Activated CD8-positive, alpha-beta memory T cell treated with anti-CD3 and anti-CD28 coated beads for 36 hours (primary cell): ENCODE data around the gene ARFRP1. TPM values are rescaled to one million over a fixed set of nuclear protein-coding genes. Genes with fewer than 3 reads are reported as not detected.

Source experiments
- CTCF ChIA-PET: fragments of 350-600 bp; sonication (Branson Sonifier 250); formaldehyde crosslinking; loops from one replicate; lab custom pipeline; 2021; ENCODE audit warnings: antibody characterized with exemption; lab: Charles Lee
- POLR2A ChIA-PET: fragments of 350-600 bp; sonication (Branson Sonifier 250); formaldehyde crosslinking; loops from one replicate; lab custom pipeline; 2021; ENCODE audit warnings: antibody characterized with exemption; lab: Charles Lee
- total RNA-seq, 2 experiments: library from RNA; stranded (reverse); gene quantifications; one replicate each; pipeline ENCODE4 v1.2.3, GENCODE V29; 2021

ARFRP1 gene
- total RNA-seq, 2 experiments from 2014 or later: 63.7 to 65.2 TPM

DNA sequence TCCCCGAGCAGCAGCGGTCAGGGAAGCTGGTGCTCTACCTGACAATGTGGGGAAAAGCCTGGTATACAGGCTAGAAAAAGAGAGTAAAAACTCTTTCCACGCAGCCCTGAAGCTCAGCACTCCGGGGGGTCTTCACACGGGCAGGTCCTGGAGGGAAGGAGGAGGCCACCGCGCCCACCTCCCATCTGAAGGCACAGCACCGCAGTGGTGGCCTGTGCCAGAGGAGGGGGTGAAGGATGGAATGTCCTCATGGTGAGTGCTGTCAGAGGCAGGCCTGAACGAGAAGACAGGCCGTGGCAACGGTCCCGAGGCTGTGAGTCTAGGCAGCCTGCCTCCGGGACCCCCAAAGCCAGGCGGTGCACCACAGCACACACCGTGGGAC lies 37.6 kb upstream of the ARFRP1 start:
- ChIA-PET CTCF (interaction anchor here (1.5 kb wide), 1 partner anchor 9 kb away, joined by 4 read pairs; the partner anchor contains the start of gene LIME1), POLR2A (no interaction called here)

GRCh38 chr20:63744574-63745423 lies 37.0 kb upstream of the ARFRP1 start:
- CTCF ChIA-PET: interaction anchor here (1.5 kb wide), 1 partner anchor 8 kb away, joined by 4 read pairs; the partner anchor contains the start of gene LIME1
- POLR2A ChIA-PET: no interaction called here

- CTCF ChIA-PET: no interaction called here
- POLR2A ChIA-PET: no interaction called here
These were observed 36.4 kb upstream of the ARFRP1 start for GRCh38 chr20:63744158-63744557.

DNA sequence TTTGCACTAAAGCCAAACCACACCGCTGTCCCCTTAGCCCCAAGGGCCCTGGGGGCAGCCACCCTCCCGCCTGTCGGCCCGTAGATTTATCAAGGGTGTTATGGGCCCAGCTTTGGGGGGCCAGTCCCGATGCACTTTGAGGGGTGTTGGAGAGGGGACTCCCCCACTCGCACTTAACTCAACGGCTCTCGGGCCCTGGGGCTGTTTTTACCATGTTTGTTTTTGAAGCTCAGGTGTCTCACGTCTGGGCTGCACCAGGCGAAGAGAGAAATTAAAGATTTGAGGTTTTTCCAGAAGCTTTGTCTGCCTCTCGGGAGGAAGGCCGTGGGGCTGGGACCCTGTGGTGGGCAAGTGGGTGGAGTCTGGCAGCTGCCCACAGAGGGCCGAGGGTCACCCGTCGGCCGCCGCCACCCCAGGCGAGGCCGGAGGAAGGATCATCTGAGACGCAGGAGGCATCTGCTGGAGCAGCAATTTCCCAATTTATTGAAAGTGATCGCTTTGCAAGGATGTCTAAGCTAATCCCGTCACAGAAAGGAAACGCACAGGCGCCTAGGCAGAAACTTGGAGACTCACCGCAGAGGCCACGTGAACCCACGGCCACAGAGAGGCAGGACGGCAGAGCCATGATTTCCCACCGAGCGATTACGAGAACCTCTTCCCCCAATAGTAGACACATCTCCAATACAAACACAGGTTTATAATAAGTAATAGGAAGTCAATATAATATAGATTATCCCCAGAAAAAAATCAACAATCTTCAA lies 35.6 kb upstream of the ARFRP1 start:
- POLR2A ChIA-PET: interaction anchor here (1.4 kb wide), 1 partner anchor 45 kb away, joined by 4 read pairs; no protein-coding TSS in a partner anchor
- CTCF ChIA-PET: no interaction called here

DNA sequence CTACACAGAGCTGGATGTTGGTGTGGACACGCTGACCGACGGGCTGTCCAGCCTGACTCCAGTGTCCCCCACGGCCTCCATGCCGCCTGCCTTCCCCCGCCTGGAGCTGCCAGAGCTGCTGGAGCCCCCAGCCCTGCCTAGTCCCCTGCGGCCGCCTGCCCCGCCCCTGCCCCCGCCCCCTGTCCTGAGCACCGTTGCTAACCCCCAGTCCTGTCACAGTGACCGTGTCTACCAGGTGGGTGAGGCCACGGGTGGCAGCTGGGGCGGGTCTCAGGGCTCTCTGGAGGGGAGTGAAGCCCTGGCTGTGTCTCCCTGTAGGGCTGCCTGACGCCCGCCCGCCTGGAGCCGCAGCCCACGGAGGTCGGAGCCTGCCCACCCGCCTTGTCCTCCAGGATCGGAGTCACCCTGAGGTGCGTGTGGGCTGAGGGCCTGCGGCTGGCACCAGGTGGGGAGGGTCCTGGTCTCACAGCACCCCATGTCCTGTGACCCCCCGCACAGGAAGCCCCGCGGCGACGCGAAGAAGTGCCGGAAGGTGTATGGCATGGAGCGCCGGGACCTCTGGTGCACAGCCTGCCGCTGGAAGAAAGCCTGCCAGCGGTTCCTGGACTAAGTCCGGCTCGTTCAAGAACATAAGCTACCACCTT lies 34.7 kb upstream of the ARFRP1 start:
- ChIA-PET POLR2A (interaction anchor here (1.4 to 2.2 kb wide), 2 partner anchors 35 to 44 kb away, joined by 4 to 13 read pairs; partner anchors contain the start of genes ARFRP1 and ZGPAT), CTCF (interaction anchor here (1.1 to 1.7 kb wide), 2 partner anchors 33 to 35 kb away, joined by 3 to 7 read pairs; partner anchors contain the start of genes ARFRP1 and ZGPAT)

- ChIA-PET CTCF (interaction anchor here (1.0 to 1.7 kb wide), 6 partner anchors 9 to 204 kb away, joined by 3 to 7 read pairs (median 3); partner anchors contain the start of genes ARFRP1, RTEL1 and ZGPAT), POLR2A (interaction anchor here (1.1 to 2.2 kb wide), 3 partner anchors 9 to 35 kb away, joined by 3 to 13 read pairs (median 8); partner anchors contain the start of genes ARFRP1 and ZGPAT)
These were observed 34.1 kb upstream of the ARFRP1 start for GRCh38 chr20:63741676-63742380.

- ChIA-PET CTCF (interaction anchor here (0.9 to 1.7 kb wide), 6 partner anchors 9 to 204 kb away, joined by 3 to 7 read pairs (median 3); partner anchors contain the start of genes ARFRP1, RTEL1 and ZGPAT), POLR2A (interaction anchor here (1.1 to 2.2 kb wide), 3 partner anchors 9 to 34 kb away, joined by 3 to 13 read pairs (median 8); partner anchors contain the start of genes ARFRP1 and ZGPAT)
These were observed 33.5 kb upstream of the ARFRP1 start for GRCh38 chr20:63741354-63741675.

- ChIA-PET POLR2A (interaction anchor here (0.6 to 2.2 kb wide), 6 partner anchors 10 to 113 kb away, joined by 3 to 13 read pairs (median 7); partner anchors contain the start of genes ARFRP1 and ZGPAT), CTCF (interaction anchor here (0.9 to 1.7 kb wide), 7 partner anchors 10 to 203 kb away, joined by 3 to 7 read pairs (median 3); partner anchors contain the start of genes ARFRP1, RTEL1 and ZGPAT)
These were observed 33.0 kb upstream of the ARFRP1 start for GRCh38 chr20:63740627-63741353.

DNA sequence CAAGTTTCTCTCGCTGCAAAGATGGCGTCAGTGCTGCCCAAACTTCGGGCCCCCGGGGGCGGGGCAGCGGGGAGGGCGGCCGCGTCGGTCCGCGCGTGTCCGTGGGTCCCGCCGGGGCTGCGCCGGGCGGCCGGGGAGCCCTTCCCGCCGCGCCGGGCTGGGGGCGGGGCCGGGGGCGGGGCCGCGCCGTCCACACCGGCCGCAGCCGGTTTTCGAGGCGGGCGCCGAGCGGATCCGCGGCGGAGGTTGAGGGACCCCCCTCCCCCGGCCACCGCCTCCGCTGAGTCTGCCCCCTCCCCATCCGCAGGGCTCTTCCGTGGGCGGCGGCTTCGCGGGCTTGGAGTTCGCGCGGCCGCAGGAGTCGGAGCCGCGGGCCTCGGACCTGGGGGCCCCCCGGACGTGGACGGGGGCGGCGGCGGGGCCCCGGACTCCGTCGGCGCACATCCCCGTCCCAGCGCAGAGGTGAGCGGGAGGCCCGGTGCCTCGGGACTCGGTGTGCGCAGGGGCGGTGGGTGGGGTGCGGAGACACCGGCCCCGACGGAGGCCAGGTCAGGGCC lies 32.4 kb upstream of the ARFRP1 start:
- ChIA-PET POLR2A (interaction anchor here (0.6 to 2.2 kb wide), 4 partner anchors 11 to 112 kb away, joined by 6 to 13 read pairs (median 8); partner anchors contain the start of genes ARFRP1 and ZGPAT), CTCF (interaction anchor here (0.9 to 1.5 kb wide), 3 partner anchors 10 to 134 kb away, joined by 3 to 6 read pairs (median 3); no protein-coding TSS in a partner anchor)

DNA sequence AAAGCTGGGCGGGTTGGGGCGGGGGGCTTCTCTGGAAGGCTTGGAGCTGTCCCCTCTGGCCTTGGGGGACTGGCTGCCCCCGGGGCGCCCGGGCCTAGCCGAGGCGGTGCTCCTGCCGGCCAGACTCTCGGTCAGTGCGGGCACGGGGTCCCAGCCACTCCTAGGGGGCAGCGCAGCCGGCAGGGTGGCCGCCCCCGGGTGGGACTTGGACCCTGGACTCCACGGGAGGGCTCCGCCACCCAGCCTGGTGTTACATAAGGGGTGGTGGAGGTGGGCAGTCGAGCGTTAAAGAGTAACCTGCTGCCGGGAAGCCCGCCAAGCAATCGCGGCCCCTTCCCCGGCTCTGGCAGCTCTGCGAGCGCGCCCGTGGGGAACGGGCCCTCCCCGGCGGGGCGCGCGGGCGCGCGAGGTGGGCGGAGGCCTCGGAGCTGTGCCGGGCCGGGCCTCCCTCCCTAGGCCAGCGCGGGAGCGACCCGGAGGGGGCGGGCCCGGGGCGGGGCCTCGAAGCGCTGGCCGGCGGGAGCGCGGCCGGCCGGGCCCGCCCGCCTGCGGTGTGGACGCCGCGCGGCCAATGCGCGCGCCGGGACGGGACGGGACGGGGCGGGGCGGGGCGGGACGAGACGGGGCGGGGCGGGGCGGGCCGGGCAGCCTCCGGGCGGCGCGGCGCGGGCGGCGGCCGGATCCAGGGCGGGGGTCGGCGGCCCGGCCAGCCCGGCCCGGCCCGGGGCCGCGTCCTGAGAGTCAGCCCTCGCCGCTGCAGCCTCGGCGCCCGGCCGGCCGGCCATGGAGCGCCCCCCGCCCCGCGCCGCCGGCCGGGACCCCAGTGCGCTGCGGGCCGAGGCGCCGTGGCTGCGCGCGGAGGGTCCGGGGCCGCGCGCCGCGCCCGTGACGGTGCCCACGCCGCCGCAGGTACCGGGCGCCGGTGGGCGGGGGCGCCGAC lies 31.6 kb upstream of the ARFRP1 start, which contains the start of gene SLC2A4RG:
TSS of gene SLC2A4RG (plus strand) at position 647 of the 940 bp plus-strand sequence. CDS start at position 784, 137 bp downstream.
- ChIA-PET CTCF (interaction anchor here (0.9 to 1.7 kb wide), 4 partner anchors 11 to 32 kb away, joined by 3 to 11 read pairs (median 4); partner anchors contain the start of genes ARFRP1 and ZGPAT), POLR2A (interaction anchor here (0.9 to 1.6 kb wide), 3 partner anchors 11 to 31 kb away, joined by 5 to 9 read pairs (median 5); partner anchors contain the start of genes ARFRP1 and ZGPAT)

DNA sequence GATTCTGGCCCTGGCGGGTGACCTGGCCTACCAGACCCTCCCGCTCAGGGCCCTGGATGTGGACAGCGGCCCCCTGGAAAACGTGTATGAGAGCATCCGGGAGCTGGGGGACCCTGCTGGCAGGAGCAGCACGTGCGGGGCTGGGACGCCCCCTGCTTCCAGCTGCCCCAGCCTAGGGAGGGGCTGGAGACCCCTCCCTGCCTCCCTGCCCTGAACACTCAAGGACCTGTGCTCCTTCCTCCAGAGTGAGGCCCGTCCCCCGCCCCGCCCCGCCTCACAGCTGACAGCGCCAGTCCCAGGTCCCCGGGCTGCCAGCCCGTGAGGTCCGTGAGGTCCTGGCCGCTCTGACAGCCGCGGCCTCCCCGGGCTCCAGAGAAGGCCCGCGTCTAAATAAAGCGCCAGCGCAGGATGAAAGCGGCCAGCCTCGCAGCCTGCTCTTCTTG lies 30.9 kb upstream of the ARFRP1 start:
- ChIA-PET POLR2A (interaction anchor here (1.0 to 1.6 kb wide), 3 partner anchors 19 to 193 kb away, joined by 3 to 9 read pairs (median 5); partner anchors contain the start of genes ARFRP1 and ZGPAT), CTCF (interaction anchor here (0.9 to 1.7 kb wide), 5 partner anchors 12 to 239 kb away, joined by 3 to 11 read pairs (median 4); partner anchors contain the start of genes ARFRP1 and ZGPAT)

DNA sequence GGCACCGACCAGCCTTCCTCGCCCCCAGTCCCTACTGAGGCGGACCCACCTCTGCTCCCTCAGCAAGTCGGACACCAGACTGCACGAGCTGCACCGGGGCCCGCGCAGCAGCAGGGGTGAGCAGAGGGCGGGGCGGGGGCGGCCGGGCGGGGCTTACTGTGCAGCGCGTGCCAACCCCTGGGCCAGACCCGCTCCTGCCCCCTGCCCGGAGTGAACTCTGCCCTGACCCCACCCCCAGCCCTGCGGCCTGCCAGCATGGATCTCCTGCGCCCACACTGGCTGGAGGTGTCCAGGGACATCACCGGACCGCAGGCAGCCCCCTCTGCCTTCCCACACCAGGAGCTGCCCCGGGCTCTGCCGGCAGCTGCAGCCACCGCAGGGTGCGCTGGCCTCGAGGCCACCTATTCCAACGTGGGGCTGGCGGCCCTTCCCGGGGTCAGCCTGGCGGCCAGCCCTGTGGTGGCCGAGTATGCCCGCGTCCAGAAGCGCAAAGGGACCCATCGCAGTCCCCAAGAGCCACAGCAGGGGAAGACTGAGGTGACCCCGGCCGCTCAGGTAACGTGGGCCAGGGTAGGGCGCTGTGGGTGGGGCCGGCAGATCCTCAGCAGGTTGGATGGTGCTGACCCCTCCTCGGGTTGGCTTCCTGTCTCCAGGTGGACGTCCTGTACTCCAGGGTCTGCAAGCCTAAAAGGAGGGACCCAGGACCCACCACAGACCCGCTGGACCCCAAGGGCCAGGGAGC lies 30.3 kb upstream of the ARFRP1 start:
- ChIA-PET POLR2A (interaction anchor here (1.0 to 1.6 kb wide), 2 partner anchors 30 to 193 kb away, joined by 3 to 9 read pairs; partner anchors contain the start of genes ARFRP1 and ZGPAT), CTCF (interaction anchor here (0.9 to 1.7 kb wide), 5 partner anchors 12 to 239 kb away, joined by 3 to 11 read pairs (median 4); partner anchors contain the start of genes ARFRP1 and ZGPAT)

DNA sequence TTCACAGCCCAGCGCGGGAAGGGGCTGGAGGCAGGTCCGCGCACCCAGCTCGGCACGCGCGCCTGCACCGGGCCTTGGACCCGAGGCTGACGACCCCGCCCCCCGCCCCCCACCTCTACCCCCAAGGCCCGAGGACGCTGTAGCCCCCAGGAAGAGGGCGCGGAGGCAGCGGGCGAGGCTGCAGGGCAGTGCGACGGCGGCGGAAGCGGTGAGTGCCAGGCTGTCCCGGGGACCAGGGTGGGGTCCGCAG lies 29.8 kb upstream of the ARFRP1 start:
- ChIA-PET POLR2A (interaction anchor here (3.0 kb wide), 1 partner anchor 30 kb away, joined by 17 read pairs; the partner anchor contains the start of genes ARFRP1 and ZGPAT), CTCF (interaction anchor here (1.2 to 2.1 kb wide), 2 partner anchors 200 to 240 kb away, joined by 3 to 8 read pairs; partner anchors contain the start of gene PTK6)
